Epithelial cell of proximal tubule (primary cell): ENCODE results near the gene XCL1. TPM values are rescaled to one million over a fixed set of nuclear protein-coding genes. Genes with fewer than 3 reads are reported as not detected.

ENCODE experiments used
- DNase-seq: peaks from one replicate; pipeline ENCODE4 v3.0.0-alpha.2; 2011; ENCODE audit warnings: low read depth
- H3K4me3 ChIP-seq: 2 replicates; pipeline ENCODE4 v1.5.1; 2011; ENCODE audit warnings: low read depth, mild to moderate bottlenecking, low read length
- total RNA-seq: library from RNA; depleted of rRNA; stranded (reverse); fragments of >200 nt; gene quantifications from 2 replicates; pipeline ENCODE4 v1.2.3, GENCODE V29; 2015
- TF ChIP-seq, protein P1 (sequence below): conservative IDR thresholded peaks from 2 replicates; pipeline ENCODE4 v1.5.1; 2012; ENCODE audit warnings: low read depth, mild to moderate bottlenecking, low read length

Gene XCL1
- total RNA-seq, 1 donor from 2014 or later, result not detected

DNA sequence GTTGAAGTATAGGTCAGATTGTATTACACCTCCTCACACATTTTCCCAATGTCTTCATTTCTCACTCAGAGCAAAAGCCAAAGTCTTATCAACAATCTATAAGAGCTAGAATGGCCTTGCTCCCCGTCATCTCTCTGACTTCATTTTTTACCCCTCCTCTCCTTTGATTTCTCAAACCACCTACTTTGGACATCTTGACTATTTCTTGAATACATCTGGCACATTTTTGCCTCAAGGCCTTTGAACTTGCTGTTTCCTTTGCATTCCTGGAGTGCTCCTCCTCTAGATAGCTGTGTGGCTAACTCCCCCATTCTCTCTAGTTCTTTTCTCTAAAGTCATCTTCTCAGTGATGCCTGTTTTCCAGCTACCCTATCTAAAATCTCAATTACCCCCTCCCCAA lies 25.4 kb upstream of the XCL1 start:
- TF ChIP-seq, protein P1, sequence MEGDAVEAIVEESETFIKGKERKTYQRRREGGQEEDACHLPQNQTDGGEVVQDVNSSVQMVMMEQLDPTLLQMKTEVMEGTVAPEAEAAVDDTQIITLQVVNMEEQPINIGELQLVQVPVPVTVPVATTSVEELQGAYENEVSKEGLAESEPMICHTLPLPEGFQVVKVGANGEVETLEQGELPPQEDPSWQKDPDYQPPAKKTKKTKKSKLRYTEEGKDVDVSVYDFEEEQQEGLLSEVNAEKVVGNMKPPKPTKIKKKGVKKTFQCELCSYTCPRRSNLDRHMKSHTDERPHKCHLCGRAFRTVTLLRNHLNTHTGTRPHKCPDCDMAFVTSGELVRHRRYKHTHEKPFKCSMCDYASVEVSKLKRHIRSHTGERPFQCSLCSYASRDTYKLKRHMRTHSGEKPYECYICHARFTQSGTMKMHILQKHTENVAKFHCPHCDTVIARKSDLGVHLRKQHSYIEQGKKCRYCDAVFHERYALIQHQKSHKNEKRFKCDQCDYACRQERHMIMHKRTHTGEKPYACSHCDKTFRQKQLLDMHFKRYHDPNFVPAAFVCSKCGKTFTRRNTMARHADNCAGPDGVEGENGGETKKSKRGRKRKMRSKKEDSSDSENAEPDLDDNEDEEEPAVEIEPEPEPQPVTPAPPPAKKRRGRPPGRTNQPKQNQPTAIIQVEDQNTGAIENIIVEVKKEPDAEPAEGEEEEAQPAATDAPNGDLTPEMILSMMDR, result no peak
- no peak for DNase-seq
- H3K4me3 ChIP-seq, result no peak overlapping the region

DNA sequence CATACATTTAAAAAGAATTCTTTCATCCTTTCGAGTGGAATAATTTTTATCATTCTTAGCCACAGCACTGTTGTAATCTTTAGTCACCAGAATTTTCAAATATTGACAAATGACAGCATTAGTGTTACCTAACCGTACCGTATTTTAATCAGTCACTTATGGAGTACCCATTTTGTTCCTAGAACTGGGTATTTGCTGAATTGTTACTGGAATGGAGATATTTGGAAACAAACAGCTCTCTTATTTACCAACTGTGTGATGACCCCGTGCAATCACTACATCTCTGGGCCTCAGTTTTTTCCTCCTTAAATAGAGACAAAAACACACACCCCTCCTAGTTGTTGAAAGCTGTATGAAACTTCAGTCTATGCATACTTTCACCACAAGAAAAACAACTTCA lies 24.7 kb upstream of the XCL1 start:
- no peak for DNase-seq
- TF ChIP-seq, protein P1, result no peak
- no peak overlapping the region for H3K4me3 ChIP-seq

DNA sequence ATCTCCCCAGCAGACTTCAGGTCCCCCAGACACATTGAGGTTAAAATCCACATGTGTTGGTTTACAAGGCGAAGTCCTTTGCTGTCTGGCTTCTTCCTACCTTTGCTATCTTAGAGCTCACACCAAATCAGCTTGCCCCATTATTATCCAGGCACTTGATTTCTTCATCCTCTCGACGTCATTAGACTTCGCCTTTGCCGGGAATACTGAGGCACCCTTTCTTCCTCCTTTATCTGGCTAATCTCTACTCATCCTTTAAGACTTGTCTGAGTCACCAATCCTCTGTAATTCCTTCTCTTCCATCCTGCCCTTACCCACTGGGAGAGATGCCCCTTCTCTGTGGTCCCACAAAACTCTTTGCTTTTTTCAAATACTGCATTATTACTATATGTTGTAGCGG lies 23.4 kb upstream of the XCL1 start:
- H3K4me3 ChIP-seq, result no peak overlapping the region
- TF ChIP-seq, protein P1, result no peak
- no peak for DNase-seq

DNA sequence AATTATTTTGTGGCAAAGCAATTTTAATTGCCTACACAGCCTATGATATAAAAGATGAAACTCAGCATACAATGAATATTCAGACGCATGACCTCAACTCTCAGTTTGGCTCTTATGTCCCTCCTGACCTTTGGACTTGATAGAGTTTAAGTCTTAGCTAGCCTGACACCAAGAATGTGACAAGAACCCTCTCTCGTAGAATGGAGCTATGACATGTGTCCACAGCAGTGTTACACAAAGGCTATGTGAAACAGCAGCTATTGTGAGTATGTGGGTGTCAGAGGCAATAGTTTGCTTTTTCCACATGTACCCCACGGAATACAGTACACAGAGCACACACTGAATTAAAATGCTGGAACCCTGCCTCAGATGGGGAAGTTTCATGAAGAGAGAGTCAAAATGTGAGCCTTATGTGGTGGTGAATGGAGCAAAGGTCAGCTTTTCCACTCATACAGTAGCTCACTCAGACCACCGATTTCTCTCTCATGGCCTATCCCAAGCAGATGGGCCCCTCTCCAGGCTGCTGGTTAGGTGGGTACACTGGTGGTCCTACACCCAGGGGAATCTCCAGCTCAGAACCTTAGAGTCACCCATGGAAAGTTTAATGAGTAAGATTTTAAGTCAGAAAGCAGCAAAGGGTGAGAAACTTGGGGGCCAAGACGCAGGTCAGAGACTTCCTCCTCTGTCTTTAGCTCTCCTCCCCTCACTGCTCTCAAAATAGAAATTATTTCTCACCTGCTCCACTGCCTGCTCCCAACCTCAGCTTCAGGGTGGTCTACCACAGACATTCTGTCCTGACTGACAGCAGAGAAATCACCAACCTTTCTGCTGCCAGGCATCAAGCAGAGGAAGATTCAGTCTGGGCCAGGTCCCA lies 22.5 kb upstream of the XCL1 start:
- TF ChIP-seq, protein P1, result no peak
- DNase-seq, result no peak
- H3K4me3 ChIP-seq, result no peak overlapping the region

DNA sequence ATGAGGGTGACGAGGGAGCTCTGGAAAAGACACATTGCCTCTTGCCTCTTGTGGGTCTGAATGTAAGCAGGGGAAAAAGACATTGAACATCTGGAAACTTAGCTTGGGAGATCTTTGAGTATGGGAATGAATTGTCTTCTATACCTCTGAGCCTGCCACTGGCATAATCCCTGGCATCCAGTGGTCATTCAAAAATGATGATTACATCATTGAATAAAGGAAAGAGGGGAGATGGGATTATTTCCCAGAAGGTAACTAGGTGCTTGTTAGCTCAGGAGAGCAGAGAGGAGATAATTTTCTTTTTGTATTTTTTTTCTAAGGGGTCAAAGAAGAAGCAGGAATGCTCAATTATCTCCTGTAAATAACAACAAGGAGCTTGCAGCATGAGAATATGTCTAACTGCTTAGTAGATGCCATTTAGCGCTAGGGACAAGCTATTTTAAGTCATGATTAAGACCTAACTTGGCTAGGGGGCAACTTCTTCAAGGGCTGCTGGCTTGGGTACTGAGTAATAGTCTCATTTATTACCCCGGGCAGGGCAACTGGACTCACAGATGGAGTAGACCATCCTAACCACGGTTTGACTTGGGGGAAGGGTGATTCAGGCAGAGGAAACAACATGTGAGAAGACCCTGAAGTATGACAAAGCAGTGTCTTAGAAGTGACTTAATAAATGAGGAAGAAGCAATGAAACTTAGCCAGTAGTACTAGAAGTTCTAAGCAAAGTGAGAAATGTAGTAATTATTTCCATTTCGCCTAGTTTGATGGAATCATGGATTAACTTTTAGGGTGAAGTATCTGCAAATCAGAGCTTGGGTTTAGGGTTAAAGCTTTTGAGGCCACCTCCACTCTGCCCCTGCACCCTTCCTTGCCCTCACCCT lies 21.6 kb upstream of the XCL1 start:
- H3K4me3 ChIP-seq, result no peak overlapping the region
- TF ChIP-seq, protein P1, result no peak
- no peak for DNase-seq

DNA sequence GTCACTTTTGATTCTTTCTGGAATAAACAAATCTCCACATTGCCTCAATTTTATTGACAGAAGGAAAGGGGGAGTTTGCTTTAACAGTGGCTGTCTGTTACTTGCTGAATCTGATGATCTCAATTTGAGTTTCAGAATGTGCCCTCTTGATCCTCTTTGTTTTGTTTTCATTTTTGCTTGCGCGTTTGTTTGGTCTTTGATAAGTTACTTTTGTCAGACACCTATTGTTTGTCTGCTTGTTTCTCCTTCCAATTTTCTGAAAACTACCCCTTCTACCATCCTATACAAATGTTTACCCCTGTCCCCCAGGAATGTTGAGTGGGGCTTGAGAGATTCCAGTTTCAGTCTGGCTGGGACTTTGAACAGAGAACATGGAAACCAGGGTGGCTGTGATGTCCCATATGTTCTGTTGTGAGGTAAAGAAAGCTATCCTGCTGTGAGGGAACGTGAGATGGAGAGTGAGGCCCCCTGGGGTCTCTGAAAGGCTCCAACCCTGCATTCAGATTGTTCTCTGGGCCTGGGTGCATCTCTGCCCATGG lies 20.8 kb upstream of the XCL1 start:
- no peak for DNase-seq
- TF ChIP-seq, protein P1, result no peak
- H3K4me3 ChIP-seq, result no peak overlapping the region
